ENCODE results near the gene HDAC9.
"Not testable (repeated sequence)": the region's sequence is repeated elsewhere in the genome, so short reads cannot be mapped to it uniquely, and the experiment has no call there.

HDAC9 gene

DNA sequence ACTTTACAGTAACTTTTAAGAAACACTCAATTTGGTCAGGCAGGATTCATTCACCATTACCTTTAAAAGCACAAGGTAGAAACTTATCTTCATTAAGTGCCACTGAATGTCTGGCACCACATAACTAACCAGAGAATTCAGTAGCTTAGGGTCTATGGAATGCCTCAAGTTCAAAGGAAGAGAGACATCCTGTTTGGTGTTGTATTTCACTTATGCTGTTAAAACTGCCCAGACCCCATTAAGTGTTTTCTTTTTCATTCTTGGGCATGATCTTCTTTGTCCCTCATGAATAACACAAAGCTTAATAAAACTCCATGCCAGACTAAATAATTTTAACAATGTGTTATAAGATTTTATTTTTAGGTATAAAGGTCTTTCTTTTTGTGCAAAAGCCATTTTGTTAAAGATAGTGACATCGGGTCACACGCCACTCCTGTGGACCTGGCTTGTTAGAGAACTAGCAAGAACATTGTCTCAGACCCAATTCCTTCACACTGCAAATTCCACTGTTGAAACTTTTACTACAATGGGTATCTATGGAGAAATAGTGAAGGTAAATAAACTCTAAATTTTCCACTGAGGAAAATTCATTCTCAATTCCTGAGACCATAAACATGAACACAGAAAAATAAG is 400.9 kb downstream of the HDAC9 start:
- no peak for DNase-seq (ENCODE audit: low read depth)

DNA sequence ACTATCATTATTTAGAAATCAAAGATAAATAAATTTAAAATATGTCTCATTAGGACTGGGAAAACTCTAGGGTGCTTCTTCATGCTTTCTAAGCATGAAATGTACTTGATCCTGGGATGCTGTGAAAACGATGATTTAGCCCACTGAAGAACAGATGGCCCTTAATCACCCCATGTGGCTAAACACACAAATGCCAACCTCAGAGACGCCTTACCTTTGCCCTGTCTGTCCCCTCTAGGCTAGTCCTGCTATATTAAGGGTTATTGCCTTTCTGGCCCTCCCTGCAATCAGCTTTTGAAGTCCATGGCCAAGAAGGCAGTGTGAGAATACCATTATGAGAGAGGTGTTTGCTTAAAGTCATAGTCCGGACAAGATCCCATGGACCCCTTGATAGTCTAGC is 404.7 kb downstream of the HDAC9 start:
- DNase-seq (ENCODE audit: low read depth) = no peak

DNA sequence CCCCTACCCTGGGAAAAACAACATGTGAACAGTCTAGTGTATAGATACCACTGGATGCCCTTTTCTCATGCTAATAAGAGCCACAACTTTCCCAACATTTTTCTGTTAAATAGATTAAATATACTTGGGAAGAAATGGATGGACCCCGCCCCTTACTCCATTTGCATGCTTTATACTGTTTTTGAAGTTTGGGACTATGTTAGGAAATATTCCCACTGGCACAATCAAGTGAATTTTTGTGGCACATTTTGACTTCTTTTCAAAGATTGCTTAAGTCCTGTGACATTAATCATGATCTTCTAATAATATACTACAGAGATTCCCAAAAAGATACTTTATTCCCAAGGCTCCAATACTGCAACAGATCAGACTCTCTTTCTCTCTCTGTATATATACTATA is 405.3 kb downstream of the HDAC9 start:
- DNase-seq (ENCODE audit: low read depth) = no peak

DNA sequence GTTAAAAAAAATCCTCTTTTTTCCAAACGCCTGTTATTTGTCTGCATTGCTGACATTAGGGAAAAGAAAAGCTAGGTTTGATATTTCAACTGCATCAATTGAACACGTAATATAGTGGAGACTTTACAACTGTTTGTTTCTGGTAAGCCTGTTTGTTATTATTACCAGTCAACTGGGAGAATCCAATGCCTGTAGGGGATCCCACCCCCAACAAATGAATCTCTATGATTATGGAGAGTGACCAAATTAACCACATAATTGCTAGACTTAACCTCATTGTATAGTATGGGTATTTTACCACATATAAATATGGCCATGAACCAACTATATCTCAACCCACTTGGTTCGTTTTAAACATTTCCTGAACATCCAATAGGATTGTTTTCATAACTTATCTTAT is 405.8 kb downstream of the HDAC9 start:
- no peak for DNase-seq (ENCODE audit: low read depth)

DNA sequence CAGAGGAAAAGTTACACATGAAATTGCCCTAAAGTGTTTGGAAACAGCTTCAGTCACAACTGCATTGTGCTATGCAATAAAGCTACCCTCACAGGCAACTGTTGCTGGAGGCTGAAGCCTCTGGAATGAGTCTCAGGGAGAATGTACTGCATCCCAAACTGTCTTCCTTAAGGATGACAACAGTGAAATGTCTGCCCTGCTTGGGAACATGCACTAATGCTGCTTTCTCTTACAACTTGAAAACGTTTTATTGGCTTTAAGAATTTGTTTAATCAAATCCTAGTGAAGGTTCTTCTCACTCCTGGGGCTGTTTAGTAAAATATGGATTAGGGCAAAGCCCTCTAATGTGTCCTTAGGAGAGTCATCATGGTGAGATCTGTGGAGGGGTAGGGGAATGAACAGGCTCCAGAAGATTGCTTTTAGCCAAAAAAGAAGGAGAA is 406.5 kb downstream of the HDAC9 start:
- DNase-seq (ENCODE audit: low read depth) = no peak

DNA sequence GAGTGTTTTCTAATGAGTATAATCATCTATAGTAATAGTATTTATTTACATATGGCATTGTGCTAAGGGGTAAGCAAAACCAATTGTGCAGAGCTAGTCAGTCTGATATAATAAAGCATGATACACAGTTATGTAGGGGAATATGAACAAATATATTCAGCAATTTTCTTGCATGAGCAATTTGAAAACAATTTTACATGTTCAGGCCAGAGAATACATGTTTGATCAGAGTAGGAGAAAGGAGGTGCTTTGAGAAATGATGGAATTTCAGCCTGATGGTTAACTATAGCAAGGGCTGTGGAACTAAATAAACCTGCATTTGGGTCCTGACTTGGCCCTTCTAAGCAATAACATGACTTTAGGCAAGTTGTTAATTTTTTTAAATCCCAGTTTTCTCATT is 407.3 kb downstream of the HDAC9 start:
- no peak for DNase-seq (ENCODE audit: low read depth)

DNA sequence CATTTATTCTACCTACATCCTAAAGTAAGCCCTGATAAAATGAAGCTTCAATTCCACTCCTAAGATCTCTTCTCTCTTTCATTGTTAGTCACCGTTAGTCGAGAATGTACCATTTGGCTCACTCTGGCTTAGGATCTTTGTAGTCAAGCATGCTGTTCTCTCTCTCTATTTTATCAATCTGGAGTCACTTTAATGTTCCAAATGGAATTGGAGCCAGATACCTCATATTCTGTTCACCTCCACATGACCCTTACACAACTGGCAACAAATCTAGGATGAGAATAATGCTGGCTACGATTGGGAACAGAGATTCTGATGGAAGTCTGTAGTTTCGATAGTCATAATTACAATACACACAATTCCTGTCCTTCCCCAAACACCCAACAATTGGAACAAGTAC is 408.1 kb downstream of the HDAC9 start:
- no peak for DNase-seq (ENCODE audit: low read depth)

DNA sequence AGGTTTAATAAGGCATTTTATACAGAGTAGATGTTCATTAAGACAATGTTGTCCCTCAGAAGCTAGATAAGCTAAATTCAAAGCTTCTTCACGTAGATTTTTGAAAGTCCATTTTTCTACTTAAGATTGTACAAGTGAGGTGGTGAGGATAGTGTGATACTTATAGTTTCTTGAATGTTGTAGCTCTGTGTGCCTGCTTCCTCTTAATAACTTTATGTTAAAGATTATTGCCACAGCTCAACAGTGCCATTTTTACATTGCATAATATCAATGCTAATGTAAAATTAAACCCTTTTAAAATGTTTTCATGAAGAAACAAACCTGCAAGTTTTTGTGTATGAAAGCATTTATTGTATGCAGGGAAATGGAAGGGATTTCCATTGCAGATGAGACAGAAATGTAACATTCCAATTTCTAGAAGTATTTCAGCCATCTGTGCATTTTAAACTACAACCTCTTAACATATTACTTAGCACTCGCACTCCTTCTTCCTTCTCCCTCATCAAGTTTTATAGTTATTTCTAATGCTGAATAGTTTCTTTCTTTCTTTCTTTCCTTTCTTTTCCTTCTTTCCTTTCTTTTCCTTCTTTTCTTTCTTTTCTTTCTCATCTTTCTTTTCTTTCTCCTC is 409.9 kb downstream of the HDAC9 start:
- no peak for DNase-seq (ENCODE audit: low read depth)

GRCh38 chr7:18906901-18907300 is 411.4 kb downstream of the HDAC9 start:
- no peak for DNase-seq (ENCODE audit: low read depth)

- no peak for DNase-seq (ENCODE audit: low read depth)
Observed at GRCh38 chr7:18913106-18913505, 417.6 kb downstream of the HDAC9 start.

GRCh38 chr7:18916826-18917225 is 421.3 kb downstream of the HDAC9 start:
- no peak for DNase-seq (ENCODE audit: low read depth)

GRCh38 chr7:18927134-18927533 is 431.6 kb downstream of the HDAC9 start:
- no peak for DNase-seq (ENCODE audit: low read depth)

DNA sequence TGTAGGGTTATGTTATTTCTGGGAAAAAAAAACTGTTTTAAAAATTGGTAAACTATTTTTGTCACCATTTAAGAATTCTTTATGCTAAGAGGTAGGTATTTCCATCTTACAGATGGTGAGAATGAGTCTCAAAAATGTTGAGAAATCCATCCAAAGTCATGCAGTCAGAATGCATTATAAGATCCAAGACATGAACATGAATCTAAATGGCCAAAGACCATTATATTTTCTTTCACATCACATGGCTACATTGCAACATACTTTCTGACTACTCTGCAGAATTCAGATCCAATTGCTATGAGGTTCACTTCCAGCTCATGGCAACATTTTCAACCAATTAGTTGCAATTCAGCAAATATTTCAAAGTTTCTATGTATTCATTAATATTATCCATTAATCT is 440.7 kb downstream of the HDAC9 start:
- DNase-seq (ENCODE audit: low read depth) = no peak

- no peak for DNase-seq (ENCODE audit: low read depth)
Observed at GRCh38 chr7:18939771-18940592, 444.4 kb downstream of the HDAC9 start.

- no peak for DNase-seq (ENCODE audit: low read depth)
Observed at GRCh38 chr7:18940593-18941134, 445.1 kb downstream of the HDAC9 start.

GRCh38 chr7:18941207-18941606 is 445.7 kb downstream of the HDAC9 start:
- no peak for DNase-seq (ENCODE audit: low read depth)

DNA sequence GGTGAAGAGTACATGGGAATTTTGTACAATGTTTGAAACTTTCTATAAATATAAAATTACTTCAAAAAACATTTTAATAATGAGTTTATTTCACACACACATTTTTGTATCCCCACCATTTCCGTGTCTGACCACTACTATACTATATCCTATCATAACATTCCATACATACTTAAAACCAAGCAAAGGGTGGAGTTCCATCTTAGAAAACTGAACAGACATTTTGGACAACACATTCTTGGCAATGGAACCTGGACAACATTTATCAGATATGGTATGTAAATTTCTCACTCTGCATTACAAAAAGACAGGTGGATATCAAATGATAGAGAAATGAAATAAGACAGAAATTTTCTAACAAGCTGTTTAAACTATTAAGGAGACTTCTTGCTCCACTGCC is 453.0 kb downstream of the HDAC9 start:
- DNase-seq (ENCODE audit: low read depth) = no peak

GRCh38 chr7:18952846-18953245 is 457.3 kb downstream of the HDAC9 start:
- DNase-seq (ENCODE audit: low read depth) = no peak

DNA sequence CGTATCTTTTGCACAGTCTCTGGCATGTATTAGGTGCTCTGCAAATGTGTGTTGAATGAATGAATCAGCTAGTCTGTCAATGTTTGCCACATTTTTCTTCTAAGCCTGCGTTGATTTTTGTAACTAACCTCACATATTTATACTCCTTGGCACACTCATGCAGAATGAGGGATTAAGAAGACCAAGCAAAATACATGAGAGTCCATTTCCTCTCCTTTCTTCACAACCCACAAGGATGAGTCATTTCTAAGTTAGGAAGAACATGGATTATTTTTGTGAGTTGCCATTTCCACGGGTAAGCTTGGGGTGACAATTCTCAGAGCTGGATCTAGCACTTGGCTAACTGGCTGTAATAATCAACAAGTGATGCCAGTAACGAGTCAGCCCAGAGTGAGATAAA is 463.1 kb downstream of the HDAC9 start:
- DNase-seq (ENCODE audit: low read depth) = no peak

DNA sequence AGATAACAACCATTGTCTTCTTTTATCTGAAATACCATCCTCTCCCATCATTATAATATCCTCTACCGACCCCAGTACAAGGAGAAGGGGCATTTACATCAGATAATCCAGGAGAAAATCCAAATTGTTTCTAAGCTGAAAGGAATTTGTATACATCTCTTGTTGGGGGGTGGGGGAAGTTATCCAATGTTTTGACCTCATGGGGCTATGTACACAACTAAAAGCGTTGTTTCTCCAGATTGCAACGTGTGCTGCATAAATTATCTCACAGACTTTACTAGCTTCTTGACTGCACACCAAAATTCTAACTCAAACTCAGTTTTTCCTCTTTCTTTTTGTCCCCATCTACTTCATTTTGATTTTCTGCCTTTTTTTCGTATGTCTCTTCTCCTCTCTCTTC is 465.2 kb downstream of the HDAC9 start:
- no peak for DNase-seq (ENCODE audit: low read depth)

DNA sequence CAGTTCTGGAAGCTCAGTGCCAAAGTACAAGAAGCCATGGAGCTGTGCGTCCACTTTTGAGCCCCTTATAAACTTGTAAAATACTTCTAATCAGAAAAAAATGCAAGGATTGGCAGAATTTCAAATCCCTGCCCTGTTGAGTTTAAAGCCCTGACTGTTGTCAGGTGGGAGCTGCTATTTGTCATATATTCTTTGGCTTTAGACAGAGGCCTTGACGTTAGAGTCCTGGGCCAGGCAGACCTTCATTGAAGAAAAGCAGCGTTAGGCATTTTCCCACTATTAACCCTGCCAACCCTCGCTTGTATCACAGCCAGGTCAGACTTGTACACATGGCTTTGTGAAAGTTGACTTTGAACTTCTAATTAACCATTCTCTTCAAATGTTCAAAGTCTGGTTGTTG is 466.5 kb downstream of the HDAC9 start:
- DNase-seq (ENCODE audit: low read depth) = no peak

GRCh38 chr7:18965657-18966056 is 470.1 kb downstream of the HDAC9 start:
- DNase-seq (ENCODE audit: low read depth) = no peak

DNA sequence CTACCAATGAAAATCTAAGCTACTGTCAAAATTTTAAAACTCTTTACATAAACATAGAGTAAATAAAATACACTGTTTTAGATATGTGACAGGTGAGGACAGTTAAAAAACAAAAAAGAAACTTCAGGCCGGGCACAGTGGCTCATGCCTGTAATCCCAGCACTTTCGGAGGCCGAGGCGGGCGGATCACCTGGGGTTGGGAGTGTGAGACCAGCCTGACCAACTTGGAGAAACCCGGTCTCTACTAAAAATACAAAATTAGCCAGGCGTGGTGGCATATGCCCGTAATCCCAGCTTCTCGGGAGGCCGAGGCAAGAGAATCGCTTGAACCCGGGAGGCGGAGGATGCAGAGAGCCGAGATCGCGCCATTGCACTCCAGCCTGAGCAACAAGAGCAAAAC is 472.2 kb downstream of the HDAC9 start:
- not testable (repeated sequence) for DNase-seq (ENCODE audit: low read depth)

Measured in activated T-helper 9 cell treated with anti-CD3 and anti-CD28 coated beads, Interleukin-2, amount 50 U/mL, for 16 hours (primary cell).